ENCODE results near the gene ATF1. TPM values are rescaled to one million over a fixed set of nuclear protein-coding genes. Genes with fewer than 3 reads are reported as not detected.

The ATF1 gene
- total RNA-seq, 2 donors from 2014 or later, result 27.5 to 35.7 TPM

DNA sequence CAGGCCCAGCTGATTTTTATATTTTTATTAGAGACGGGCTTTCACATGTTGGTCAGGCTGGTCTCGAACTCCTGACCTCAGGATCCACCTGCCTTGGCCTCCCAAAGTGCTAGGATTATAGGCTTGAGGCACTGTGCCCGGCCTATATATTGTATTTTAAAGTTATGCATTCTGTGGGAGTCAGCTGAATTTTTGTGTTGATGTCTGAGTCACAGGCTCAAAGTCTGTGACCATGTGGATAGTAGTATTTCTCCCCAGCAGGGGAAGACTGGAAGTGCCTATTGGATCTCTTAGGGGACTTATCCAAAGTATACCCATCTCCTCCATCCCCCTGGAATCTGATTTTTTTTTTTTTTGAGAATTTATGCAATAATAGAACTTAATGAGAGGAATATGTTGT lies 43.8 kb upstream of the ATF1 start:
- TF ChIP-seq, protein P1, sequence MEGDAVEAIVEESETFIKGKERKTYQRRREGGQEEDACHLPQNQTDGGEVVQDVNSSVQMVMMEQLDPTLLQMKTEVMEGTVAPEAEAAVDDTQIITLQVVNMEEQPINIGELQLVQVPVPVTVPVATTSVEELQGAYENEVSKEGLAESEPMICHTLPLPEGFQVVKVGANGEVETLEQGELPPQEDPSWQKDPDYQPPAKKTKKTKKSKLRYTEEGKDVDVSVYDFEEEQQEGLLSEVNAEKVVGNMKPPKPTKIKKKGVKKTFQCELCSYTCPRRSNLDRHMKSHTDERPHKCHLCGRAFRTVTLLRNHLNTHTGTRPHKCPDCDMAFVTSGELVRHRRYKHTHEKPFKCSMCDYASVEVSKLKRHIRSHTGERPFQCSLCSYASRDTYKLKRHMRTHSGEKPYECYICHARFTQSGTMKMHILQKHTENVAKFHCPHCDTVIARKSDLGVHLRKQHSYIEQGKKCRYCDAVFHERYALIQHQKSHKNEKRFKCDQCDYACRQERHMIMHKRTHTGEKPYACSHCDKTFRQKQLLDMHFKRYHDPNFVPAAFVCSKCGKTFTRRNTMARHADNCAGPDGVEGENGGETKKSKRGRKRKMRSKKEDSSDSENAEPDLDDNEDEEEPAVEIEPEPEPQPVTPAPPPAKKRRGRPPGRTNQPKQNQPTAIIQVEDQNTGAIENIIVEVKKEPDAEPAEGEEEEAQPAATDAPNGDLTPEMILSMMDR (conservative IDR thresholded peaks at IDR 0.05), result no peak
- no peaks in the 10 kb centered on the region for H3K9me3 Mint-ChIP-seq
- 89 to 97% methylated on average over 3 of the region's 3 CpGs for WGBS, 2 experiments (ENCODE audit: insufficient coverage in 1 of 2, insufficient read length in 1 of 2)

DNA sequence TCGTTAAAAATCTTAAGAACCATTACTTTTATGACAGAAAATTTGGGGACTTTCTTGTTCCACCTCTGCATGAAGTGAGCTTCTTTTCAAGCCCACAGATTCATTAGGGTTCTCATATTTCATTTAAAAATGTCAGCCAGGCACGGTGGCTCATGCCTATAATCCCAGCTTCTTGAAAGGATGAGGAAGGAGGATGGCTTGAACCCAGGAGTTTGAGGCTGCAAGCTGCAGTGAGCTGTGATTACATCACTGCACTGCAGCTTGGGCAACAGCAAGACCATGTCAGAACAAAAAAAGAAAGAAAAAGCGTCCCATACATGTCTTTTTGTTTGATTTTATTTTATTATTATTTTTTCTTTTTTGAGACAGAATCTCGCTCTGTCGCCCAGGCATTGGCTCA lies 43.4 kb upstream of the ATF1 start:
- Mint-ChIP-seq H3K9me3 (no peaks in the 10 kb centered on the region), H3K27me3 (ENCODE audit: insufficient read depth) (no peaks in the 10 kb centered on the region), H3K4me3 (no peak overlapping the region), H3K4me1 (no peaks in the 10 kb centered on the region), H3K27ac (no peak overlapping the region), H3K36me3 (ENCODE audit: low read depth) (peaks cover 73% of the 10 kb centered on the region)
- WGBS, 2 experiments (ENCODE audit: insufficient coverage in 1 of 2, insufficient read length in 1 of 2), result 93 to 99% methylated on average over 2 to 3 of the region's 5 CpGs
- TF ChIP-seq, protein P1 (conservative IDR thresholded peaks at IDR 0.05), result no peak
- Histone ChIP-seq H3K9me3 (ENCODE audit: control insufficient read depth, low read length) (no peaks in the 10 kb centered on the region), H3K4me3 (ENCODE audit: low read length) (no peak overlapping the region), H3K9ac (ENCODE audit: extremely low read depth, low read length, poor library complexity, severe bottlenecking) (no peak overlapping the region), H3K27ac (ENCODE audit: low read depth, low read length) (no peak overlapping the region), H3K36me3 (ENCODE audit: control insufficient read depth, insufficient read depth, low read length) (peaks cover 61% of the 10 kb centered on the region), H3K4me1 (ENCODE audit: control insufficient read depth, insufficient read depth, low read length) (no peaks in the 10 kb centered on the region), H3K27me3 (ENCODE audit: control insufficient read depth, insufficient read depth, low read length, poor library complexity, severe bottlenecking) (no peaks in the 10 kb centered on the region)
- no peak for DNase-seq

More for the DNA sequence above, 43.8 kb upstream of the ATF1 start:
- Mint-ChIP-seq H3K4me1 (no peaks in the 10 kb centered on the region), H3K27ac (no peak overlapping the region), H3K36me3 (ENCODE audit: low read depth) (peaks cover 76% of the 10 kb centered on the region), H3K4me3 (no peak overlapping the region), H3K27me3 (ENCODE audit: insufficient read depth) (no peaks in the 10 kb centered on the region)
- Histone ChIP-seq H3K27me3 (ENCODE audit: control insufficient read depth, insufficient read depth, low read length, poor library complexity, severe bottlenecking) (no peaks in the 10 kb centered on the region), H3K4me3 (ENCODE audit: low read length) (no peak overlapping the region), H3K27ac (ENCODE audit: low read depth, low read length) (no peak overlapping the region), H3K36me3 (ENCODE audit: control insufficient read depth, insufficient read depth, low read length) (peaks cover 61% of the 10 kb centered on the region), H3K4me1 (ENCODE audit: control insufficient read depth, insufficient read depth, low read length) (no peaks in the 10 kb centered on the region), H3K9ac (ENCODE audit: extremely low read depth, low read length, poor library complexity, severe bottlenecking) (no peak overlapping the region), H3K9me3 (ENCODE audit: control insufficient read depth, low read length) (no peaks in the 10 kb centered on the region)
- no peak for DNase-seq

DNA sequence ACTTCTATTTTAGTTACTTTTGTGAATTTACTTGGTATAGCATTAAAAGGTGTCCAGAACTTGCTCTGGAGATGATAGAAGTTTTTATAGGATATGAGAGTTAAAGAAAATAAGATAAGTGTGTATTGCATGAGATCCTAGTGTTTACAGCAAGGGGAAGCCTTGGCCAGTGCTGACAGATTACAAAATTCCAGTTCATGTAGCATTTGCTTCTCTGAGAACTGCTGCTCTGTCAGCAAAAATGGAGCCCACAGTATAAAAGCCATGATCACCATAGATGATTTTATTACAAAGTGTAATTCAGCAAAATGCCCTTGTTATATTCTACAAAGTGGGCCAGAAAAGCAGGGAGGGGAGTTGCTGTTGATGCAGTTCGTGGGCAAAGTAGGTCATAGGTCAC lies 40.0 kb upstream of the ATF1 start:
- WGBS, 2 experiments (ENCODE audit: insufficient coverage in 1 of 2, insufficient read length in 1 of 2), result 97 to 100% methylated on average over 1 of the region's 1 CpG
- H3K27ac Mint-ChIP-seq, result peak overlapping the region; percentile 52
- no peaks in the 10 kb centered on the region for H3K4me1 ChIP-seq (ENCODE audit: control insufficient read depth, insufficient read depth, low read length)
- no peaks in the 10 kb centered on the region for H3K27me3 ChIP-seq (ENCODE audit: control insufficient read depth, insufficient read depth, low read length, poor library complexity, severe bottlenecking)
- peaks cover 72% of the 10 kb centered on the region for H3K36me3 ChIP-seq (ENCODE audit: control insufficient read depth, insufficient read depth, low read length)
- no peak overlapping the region for H3K4me3 ChIP-seq (ENCODE audit: low read length)
- no peak overlapping the region for H3K4me3 Mint-ChIP-seq
- DNase-seq, result no peak
- peaks cover 71% of the 10 kb centered on the region for H3K36me3 Mint-ChIP-seq (ENCODE audit: low read depth)
- H3K4me1 Mint-ChIP-seq, result no peaks in the 10 kb centered on the region
- no peak overlapping the region for H3K9ac ChIP-seq (ENCODE audit: extremely low read depth, low read length, poor library complexity, severe bottlenecking)
- no peaks in the 10 kb centered on the region for H3K9me3 Mint-ChIP-seq
- no peaks in the 10 kb centered on the region for H3K27me3 Mint-ChIP-seq (ENCODE audit: insufficient read depth)
- H3K27ac ChIP-seq (ENCODE audit: low read depth, low read length), result no peak overlapping the region
- TF ChIP-seq, protein P1 (conservative IDR thresholded peaks at IDR 0.05), result no peak
- H3K9me3 ChIP-seq (ENCODE audit: control insufficient read depth, low read length), result no peaks in the 10 kb centered on the region

Measured in endodermal cell (in vitro differentiated cells).